Activated CD8-positive, alpha-beta T cell treated with anti-CD3 and anti-CD28 coated beads for 36 hours (primary cell): ENCODE results near the gene CLIC5. TPM values are rescaled to one million over a fixed set of nuclear protein-coding genes. Genes with fewer than 3 reads are reported as not detected.

ENCODE experiments used
- ATAC-seq: fragments of 200-7000 bp; cut with Tn5 transposase; one replicate; pipeline ENCODE4 v1.10.0; 2021; ENCODE audit warnings: mild to moderate bottlenecking, moderate library complexity
- CTCF ChIA-PET: fragments of 350-600 bp; sonication (Branson Sonifier 250); formaldehyde crosslinking; loops from one replicate; lab custom pipeline; 2021; ENCODE audit warnings: antibody characterized with exemption; lab: Charles Lee
- POLR2A ChIA-PET: fragments of 350-600 bp; sonication (Branson Sonifier 250); formaldehyde crosslinking; loops from one replicate; lab custom pipeline; 2021; ENCODE audit warnings: antibody characterized with exemption; lab: Charles Lee
- DNase-seq: peaks from one replicate; pipeline ENCODE4 v3.0.0-alpha.2; 2020
- H3K27ac Mint-ChIP-seq: one replicate; pipeline ENCODE4 v1.8.0; 2021; ENCODE audit warnings: mild to moderate bottlenecking, mixed read lengths
- H3K27me3 Mint-ChIP-seq: one replicate; pipeline ENCODE4 v1.8.0; 2021; ENCODE audit warnings: mixed read lengths
- H3K36me3 Mint-ChIP-seq: one replicate; pipeline ENCODE4 v1.8.0; 2021; ENCODE audit warnings: low read depth, mixed read lengths
- H3K4me1 Mint-ChIP-seq: one replicate; pipeline ENCODE4 v1.8.0; 2021; ENCODE audit warnings: low read depth, mixed read lengths
- H3K4me3 Mint-ChIP-seq: one replicate; pipeline ENCODE4 v1.8.0; 2021; ENCODE audit warnings: mild to moderate bottlenecking, moderate library complexity, mixed read lengths
- H3K9me3 Mint-ChIP-seq: one replicate; pipeline ENCODE4 v1.8.0; 2021; ENCODE audit warnings: mixed read lengths
- CTCF ChIP-seq: fragments of 200-600 bp; IDR thresholded peaks from one replicate; pipeline ENCODE4 v1.8.0; 2022; ENCODE audit warnings: antibody characterized with exemption, mild to moderate bottlenecking
- intact Hi-C: fragments of 100-400 bp; cut with micrococcal nuclease; formaldehyde crosslinking; loops from one replicate; pipeline ENCODE4 v1.10.0; 2022
- total RNA-seq, 2 experiments: library from RNA; stranded (reverse); gene quantifications; one replicate each; pipeline ENCODE4 v1.2.3, GENCODE V29; 2021

The CLIC5 gene
- total RNA-seq, 2 experiments from 2014 or later, result 1.1 TPM

- ATAC-seq (no peak), DNase-seq (no peak)
- Mint-ChIP-seq H3K9me3 (no peaks in the 10 kb centered on the region), H3K4me1 (peaks cover 22% of the 10 kb centered on the region), H3K27me3 (peaks cover 4% of the 10 kb centered on the region), H3K4me3 (no peak overlapping the region), H3K27ac (no peak overlapping the region), H3K36me3 (no peaks in the 10 kb centered on the region)
- no peak for TF ChIP-seq CTCF
- ChIA-PET POLR2A (no interaction called here), CTCF (no interaction called here)
- intact Hi-C loops, result no loop called here
These were observed 33.1 kb upstream of the CLIC5 start for GRCh38 chr6:46048646-46049297.

GRCh38 chr6:46046558-46047174 lies 31.0 kb upstream of the CLIC5 start:
- ChIA-PET CTCF (no interaction called here), POLR2A (no interaction called here)
- Mint-ChIP-seq H3K4me3 (no peak overlapping the region), H3K36me3 (no peaks in the 10 kb centered on the region), H3K27me3 (peaks cover 4% of the 10 kb centered on the region), H3K9me3 (no peaks in the 10 kb centered on the region), H3K4me1 (peaks cover 8% of the 10 kb centered on the region), H3K27ac (no peak overlapping the region)
- TF ChIP-seq CTCF, result no peak
- intact Hi-C loops, result no loop called here
- ATAC-seq (no peak), DNase-seq (no peak)

GRCh38 chr6:46044881-46045617 lies 29.4 kb upstream of the CLIC5 start:
- CTCF ChIA-PET, result interaction anchor here (0.6 to 2.9 kb wide), 2 partner anchors 46 to 303 kb away, joined by 3 to 11 read pairs; no protein-coding TSS in a partner anchor
- H3K27me3 Mint-ChIP-seq, result peaks cover 4% of the 10 kb centered on the region
- DNase-seq (peak; percentile 35), ATAC-seq (peak; percentile 71)
- TF ChIP-seq CTCF, result no peak
- H3K36me3 Mint-ChIP-seq, result no peaks in the 10 kb centered on the region
- intact Hi-C loops, result no loop called here
- no peak overlapping the region for H3K27ac Mint-ChIP-seq
- H3K4me1 Mint-ChIP-seq, result peaks cover 6% of the 10 kb centered on the region
- H3K9me3 Mint-ChIP-seq, result no peaks in the 10 kb centered on the region
- no peak overlapping the region for H3K4me3 Mint-ChIP-seq
- POLR2A ChIA-PET, result no interaction called here

GRCh38 chr6:46042355-46042999 lies 26.8 kb upstream of the CLIC5 start:
- ChIA-PET POLR2A (no interaction called here), CTCF (interaction anchor here (1.0 to 2.9 kb wide), 5 partner anchors 8 to 251 kb away, joined by 3 to 11 read pairs (median 4); no protein-coding TSS in a partner anchor)
- H3K27ac Mint-ChIP-seq, result no peak overlapping the region

More at GRCh38 chr6:46042355-46042999, 26.8 kb upstream of the CLIC5 start:
- Mint-ChIP-seq H3K36me3 (no peaks in the 10 kb centered on the region), H3K9me3 (no peaks in the 10 kb centered on the region), H3K4me1 (peaks cover 6% of the 10 kb centered on the region), H3K4me3 (no peak overlapping the region), H3K27me3 (peaks cover 1% of the 10 kb centered on the region)
- peak; percentile 64 for TF ChIP-seq CTCF
- intact Hi-C loops, result no loop called here
- peak; percentile 87 for ATAC-seq
- DNase-seq, result peak; percentile 28
